ENCODE measurements around the gene ACSL3.
"Not testable (repeated sequence)": the region's sequence is repeated elsewhere in the genome, so short reads cannot be mapped to it uniquely, and the experiment has no call there.

The ACSL3 gene

DNA sequence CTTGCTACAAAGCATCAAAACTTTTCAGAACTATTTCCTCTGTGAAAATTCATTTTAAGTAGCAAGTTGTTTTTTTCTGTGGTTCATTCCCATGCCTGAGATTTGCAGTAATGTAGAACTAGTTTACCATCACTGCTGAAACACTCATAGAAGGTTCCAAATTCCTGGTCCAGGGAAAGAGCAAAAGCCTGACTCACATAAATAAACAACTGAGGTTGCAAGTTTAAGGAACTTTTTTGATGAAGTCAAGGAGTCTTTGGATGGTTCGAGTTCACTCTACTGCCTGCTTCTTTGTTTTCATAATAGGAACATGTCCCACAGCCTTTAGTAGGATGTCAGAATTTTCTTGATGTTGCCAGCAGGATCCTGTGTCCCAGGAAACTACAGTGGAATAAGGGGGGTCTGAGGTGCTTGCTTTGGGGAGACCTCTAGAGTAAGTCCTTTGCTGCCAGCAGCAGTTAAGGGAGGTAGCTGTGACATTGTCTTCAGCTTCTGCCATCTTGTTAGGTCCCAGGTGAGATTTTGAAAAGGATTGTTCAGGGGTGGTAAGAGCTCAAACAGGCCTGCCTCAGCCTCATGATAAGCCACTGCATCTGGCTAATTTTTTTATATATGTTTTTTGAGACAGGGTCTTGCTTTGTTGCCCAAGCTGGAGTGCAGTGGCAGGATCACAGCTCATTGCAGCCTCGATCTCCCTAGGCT is 43.9 kb downstream of the ACSL3 start:
- Mint-ChIP-seq H3K27me3 (no peaks in the 10 kb centered on the region), H3K9me3 (no peaks in the 10 kb centered on the region), H3K4me3 (no peak overlapping the region), H3K27ac (no peak overlapping the region), H3K4me1 (ENCODE audit: low read depth) (peaks cover 33% of the 10 kb centered on the region), H3K36me3 (ENCODE audit: low read depth) (peaks cover 52% of the 10 kb centered on the region)
- no peak for DNase-seq

DNA sequence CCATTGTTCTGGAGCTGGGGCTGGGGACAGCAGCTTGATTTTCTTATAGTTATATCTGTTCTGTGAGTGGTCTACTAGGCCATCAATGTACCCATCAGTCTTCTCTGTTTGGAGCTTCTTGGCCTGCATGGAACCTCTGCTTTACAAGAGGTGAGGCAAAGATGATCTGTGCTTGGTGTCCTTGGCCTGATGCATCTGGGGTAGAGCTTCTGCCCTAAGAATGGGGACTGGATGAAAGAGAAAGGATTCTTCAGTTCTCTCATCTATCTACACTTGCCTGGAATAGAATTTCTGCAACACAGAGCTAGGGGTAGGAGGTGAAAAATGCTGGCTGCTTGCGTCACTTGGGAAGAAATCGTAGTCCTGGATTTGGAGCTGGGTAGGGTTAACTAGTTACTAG is 46.2 kb downstream of the ACSL3 start:
- DNase-seq, result no peak
- Mint-ChIP-seq H3K27ac (peak overlapping the region; percentile 38), H3K4me1 (ENCODE audit: low read depth) (peaks cover 35% of the 10 kb centered on the region), H3K9me3 (no peaks in the 10 kb centered on the region), H3K4me3 (no peak overlapping the region), H3K36me3 (ENCODE audit: low read depth) (peaks cover 68% of the 10 kb centered on the region), H3K27me3 (no peaks in the 10 kb centered on the region)

DNA sequence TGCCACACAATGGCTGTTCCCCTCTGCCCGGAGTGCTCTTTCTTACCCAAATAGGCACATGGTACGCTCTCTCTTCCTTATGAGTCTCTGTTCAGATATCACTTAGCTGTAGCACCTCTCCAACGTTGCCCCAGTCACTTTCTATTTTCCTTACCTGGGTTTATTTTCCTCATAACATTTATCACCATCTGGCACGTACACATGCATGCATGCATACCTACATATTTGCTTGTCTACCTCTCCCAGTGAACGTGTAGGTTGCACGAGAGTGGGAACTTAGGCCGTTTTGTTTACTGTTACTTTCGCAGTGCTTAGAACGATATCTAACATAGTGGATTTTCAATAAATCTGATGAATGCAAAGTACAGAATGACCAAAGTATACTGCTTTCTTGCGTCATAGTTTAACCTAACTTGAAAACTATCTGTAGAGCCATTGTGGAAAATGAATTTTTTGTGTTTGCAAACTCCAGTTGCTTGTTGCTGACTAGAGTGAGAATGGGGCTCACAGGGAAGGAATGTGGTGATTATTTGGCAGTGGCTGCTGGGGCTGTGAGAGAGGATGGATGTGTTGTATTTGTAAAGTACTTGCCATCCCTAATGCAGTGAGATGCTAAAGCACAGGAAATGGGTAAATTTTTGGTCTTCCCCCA is 47.1 kb downstream of the ACSL3 start:
- Mint-ChIP-seq H3K27me3 (no peaks in the 10 kb centered on the region), H3K4me3 (no peak overlapping the region), H3K9me3 (no peaks in the 10 kb centered on the region), H3K36me3 (ENCODE audit: low read depth) (peaks cover 69% of the 10 kb centered on the region), H3K4me1 (ENCODE audit: low read depth) (peaks cover 41% of the 10 kb centered on the region), H3K27ac (no peak overlapping the region)
- DNase-seq, result no peak

DNA sequence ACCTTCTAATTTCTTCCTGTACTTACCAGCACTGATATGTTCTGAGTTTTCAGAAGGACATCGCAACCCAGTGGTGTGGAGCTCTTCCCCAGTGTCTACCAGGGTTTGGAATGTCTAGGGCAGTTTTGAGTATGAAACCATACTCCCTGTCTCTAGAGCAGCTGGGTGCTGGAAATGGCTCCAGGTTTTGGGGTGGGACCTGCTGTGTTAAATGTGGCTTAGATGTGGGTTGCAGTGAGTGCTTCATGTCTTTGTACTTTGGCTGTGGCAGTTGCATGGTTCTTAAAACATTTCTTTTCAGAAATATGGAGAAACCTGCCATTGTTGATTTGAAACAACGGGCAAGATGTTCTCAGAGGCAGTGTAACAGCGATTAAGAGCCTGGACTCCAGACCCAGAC is 48.5 kb downstream of the ACSL3 start:
- peaks cover 44% of the 10 kb centered on the region for H3K4me1 Mint-ChIP-seq (ENCODE audit: low read depth)
- H3K27ac Mint-ChIP-seq, result no peak overlapping the region
- H3K9me3 Mint-ChIP-seq, result no peaks in the 10 kb centered on the region
- H3K4me3 Mint-ChIP-seq, result no peak overlapping the region
- H3K36me3 Mint-ChIP-seq (ENCODE audit: low read depth), result peaks cover 66% of the 10 kb centered on the region
- no peaks in the 10 kb centered on the region for H3K27me3 Mint-ChIP-seq
- no peak for DNase-seq

DNA sequence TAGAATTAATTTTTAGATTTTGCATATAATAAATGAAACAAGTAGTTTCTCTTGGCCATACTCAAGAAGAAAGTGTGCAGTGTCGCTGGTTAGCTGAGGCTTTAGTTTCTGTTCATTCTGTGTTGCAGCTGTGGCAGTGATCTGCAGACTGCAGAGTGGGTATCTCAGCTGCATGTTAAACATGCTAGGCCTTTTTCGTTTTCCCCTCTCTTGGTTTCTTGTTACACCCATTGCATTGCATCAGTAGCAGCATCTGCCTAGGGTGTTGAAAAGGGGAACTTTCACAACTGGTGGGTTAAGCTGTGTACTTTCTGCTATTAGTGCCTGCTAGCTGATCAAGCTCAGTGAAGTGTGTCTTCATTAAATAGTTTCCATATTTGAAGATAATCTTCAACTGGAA is 51.3 kb downstream of the ACSL3 start:
- Mint-ChIP-seq H3K9me3 (no peaks in the 10 kb centered on the region), H3K36me3 (ENCODE audit: low read depth) (peaks cover 55% of the 10 kb centered on the region), H3K27ac (no peak overlapping the region), H3K27me3 (no peaks in the 10 kb centered on the region), H3K4me1 (ENCODE audit: low read depth) (peaks cover 38% of the 10 kb centered on the region), H3K4me3 (no peak overlapping the region)
- DNase-seq, result no peak

DNA sequence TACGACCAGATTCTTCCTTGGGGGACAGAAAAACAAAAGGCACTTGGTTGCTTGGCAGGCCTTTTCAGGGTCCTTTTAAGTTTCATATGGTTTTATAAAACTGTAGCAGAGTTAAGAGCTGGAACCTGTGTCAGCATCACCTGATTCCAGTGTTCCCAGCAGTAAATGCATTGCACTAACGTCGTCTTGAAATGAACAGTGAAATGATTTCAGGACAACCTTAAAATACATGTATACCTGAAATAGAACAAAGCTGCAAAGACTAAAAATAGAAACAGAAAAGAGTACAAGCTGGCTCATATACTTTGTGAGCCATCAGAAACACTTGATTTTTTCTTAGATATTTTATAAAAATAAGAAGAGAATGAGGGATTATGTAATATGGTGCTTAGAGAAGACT is 51.9 kb downstream of the ACSL3 start:
- Mint-ChIP-seq H3K4me1 (ENCODE audit: low read depth) (peaks cover 33% of the 10 kb centered on the region), H3K27me3 (no peaks in the 10 kb centered on the region), H3K36me3 (ENCODE audit: low read depth) (peaks cover 59% of the 10 kb centered on the region), H3K9me3 (no peaks in the 10 kb centered on the region), H3K4me3 (no peak overlapping the region), H3K27ac (no peak overlapping the region)
- DNase-seq, result no peak

DNA sequence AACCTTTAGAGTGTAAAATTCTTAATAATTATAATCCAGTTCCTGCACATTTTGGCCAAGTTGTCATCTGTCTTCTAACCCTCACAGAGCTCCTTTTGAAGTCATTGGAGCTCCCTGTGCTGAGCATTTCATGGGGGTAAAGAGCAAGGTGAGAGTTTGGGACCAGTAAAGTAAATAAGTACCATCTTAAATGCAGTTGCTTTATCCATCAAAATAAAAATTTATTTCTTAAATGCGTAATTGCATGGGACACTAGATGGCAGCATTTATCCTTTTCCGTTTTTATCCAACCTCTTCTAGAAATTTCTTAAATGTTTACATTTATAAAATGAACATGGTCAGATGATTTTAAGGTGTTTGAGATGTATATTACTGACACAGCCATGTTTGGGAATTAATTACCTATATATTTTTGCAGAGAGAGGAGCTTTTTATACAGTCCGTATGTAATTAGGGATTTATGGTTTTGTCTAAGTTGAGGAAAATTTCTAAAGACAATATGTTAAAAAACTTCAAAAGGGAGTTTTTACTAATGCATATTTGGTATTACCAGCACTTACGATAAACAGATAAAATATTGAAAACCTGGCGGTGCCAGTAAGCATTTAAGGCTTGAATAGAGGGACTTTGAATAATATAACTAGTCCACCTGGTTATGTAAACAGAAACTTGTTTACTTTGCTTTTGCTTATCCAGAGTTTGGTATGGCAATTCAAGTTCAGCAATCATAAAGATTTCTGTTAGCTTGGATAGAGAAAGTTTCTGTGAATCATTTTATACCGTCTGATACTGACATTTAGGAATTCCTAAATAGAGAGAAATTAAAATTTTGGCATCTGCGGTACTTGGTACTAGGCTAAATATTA is 54.5 kb downstream of the ACSL3 start:
- no peak for DNase-seq
- no peaks in the 10 kb centered on the region for H3K27me3 Mint-ChIP-seq
- peaks cover 50% of the 10 kb centered on the region for H3K36me3 Mint-ChIP-seq (ENCODE audit: low read depth)

DNA sequence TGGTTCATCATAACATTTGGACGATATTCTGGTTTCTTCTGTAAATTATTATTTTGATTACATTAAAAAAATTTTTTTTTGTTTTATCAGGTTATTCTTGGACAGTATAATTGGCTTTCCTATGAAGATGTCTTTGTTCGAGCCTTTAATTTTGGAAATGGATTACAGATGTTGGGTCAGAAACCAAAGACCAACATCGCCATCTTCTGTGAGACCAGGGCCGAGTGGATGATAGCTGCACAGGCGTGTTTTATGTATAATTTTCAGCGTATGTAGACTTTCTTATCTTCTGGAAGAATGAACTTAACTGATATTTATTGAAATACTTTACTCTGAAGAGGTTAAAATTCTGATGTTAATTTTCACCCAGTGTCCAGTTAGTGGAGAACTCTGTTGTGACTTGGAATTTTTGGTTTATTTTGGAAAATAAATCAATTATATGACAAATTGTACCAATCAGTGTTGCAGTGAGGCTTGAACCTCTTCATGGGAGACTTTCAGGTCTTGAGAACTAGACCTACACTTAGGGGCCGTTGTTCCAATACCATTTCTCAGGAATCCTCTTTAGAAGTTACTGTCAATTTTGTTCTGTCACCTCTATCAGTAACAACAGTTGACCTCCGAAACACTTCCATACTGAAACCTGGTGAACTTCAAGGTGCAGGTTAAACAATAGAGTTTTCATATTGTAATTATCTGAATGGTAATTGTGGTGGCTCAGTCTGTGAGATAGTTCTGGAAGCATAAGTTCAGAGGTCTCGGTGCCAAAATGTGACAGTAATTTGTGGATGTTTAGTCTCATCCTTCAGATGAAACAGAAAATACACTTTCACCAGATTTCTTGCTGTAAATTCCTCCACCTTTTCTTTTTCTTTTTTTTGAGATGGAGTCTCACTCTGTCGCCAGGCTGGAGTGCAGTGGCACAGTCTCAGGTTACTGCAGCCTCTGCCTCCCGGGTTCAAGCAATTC is 55.7 kb downstream of the ACSL3 start:
- DNase-seq, result no peak
- Mint-ChIP-seq H3K9me3 (no peaks in the 10 kb centered on the region), H3K4me3 (no peak overlapping the region), H3K4me1 (ENCODE audit: low read depth) (peaks cover 16% of the 10 kb centered on the region), H3K27ac (no peak overlapping the region), H3K36me3 (ENCODE audit: low read depth) (peaks cover 48% of the 10 kb centered on the region), H3K27me3 (no peaks in the 10 kb centered on the region)

More for the DNA sequence above, 54.5 kb downstream of the ACSL3 start:
- Mint-ChIP-seq H3K4me3 (no peak overlapping the region), H3K9me3 (no peaks in the 10 kb centered on the region), H3K4me1 (ENCODE audit: low read depth) (peaks cover 21% of the 10 kb centered on the region), H3K27ac (no peak overlapping the region)

DNA sequence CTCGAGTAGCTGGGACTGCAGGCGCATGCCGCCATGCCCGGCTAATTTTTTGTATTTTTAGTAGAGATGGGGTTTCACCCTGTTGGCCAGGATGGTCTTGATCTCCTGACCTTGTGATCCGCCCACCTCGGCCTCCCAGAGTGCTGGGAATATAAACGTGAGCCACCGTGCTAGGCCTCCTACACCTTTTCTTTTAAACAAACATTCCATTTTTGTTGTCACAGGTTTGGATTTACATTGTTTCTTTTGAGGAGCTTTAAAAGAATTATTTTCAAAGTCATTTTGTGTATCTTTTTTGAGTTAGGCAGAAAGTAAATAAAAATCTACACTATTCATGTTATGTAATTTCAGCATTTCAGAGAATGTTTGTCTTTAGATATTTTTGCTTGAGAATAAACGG is 56.4 kb downstream of the ACSL3 start:
- H3K4me3 Mint-ChIP-seq; H3K4me1 Mint-ChIP-seq (ENCODE audit: low read depth); H3K27me3 Mint-ChIP-seq; DNase-seq; H3K9me3 Mint-ChIP-seq; H3K27ac Mint-ChIP-seq: not testable (repeated sequence)
- H3K36me3 Mint-ChIP-seq (ENCODE audit: low read depth), result peaks cover 47% of the 10 kb centered on the region

DNA sequence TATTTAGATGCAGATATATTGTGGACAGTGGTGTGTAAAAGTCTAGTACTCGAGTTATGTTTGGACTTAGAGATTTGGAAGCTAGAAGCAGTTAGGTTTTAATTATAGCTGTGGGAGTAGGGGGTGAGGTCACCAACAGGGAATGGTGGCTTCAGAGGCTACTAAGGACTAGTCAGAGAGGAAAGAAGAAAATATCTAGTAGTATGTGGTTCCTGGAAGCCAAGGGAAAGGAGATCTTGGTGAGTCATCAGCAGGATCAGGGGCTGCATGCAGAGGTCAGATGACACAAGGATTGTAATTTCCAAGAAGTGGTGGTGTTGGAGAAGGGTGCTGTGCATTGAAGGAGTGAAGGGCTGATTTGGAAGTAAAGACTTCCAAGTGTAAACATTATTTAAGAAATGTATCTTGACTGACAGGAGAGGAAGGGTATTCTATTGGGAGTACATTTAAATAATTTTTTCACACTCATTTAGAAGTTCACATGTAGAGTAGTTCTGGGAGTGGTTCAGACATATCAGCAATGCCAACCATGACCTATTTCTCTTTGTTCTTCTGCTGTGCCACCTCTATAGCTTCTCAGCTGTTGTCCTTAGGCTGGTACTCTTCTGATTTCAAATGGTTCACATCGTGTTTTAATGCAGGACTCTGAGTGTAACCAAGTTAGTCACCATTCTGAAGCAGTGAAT is 59.1 kb downstream of the ACSL3 start:
- peaks cover 71% of the 10 kb centered on the region for H3K36me3 Mint-ChIP-seq (ENCODE audit: low read depth)
- H3K27me3 Mint-ChIP-seq, result no peaks in the 10 kb centered on the region
- no peaks in the 10 kb centered on the region for H3K4me1 Mint-ChIP-seq (ENCODE audit: low read depth)
- no peak for DNase-seq
- no peak overlapping the region for H3K4me3 Mint-ChIP-seq
- H3K27ac Mint-ChIP-seq, result peak overlapping the region; percentile 28
- H3K9me3 Mint-ChIP-seq, result no peaks in the 10 kb centered on the region

DNA sequence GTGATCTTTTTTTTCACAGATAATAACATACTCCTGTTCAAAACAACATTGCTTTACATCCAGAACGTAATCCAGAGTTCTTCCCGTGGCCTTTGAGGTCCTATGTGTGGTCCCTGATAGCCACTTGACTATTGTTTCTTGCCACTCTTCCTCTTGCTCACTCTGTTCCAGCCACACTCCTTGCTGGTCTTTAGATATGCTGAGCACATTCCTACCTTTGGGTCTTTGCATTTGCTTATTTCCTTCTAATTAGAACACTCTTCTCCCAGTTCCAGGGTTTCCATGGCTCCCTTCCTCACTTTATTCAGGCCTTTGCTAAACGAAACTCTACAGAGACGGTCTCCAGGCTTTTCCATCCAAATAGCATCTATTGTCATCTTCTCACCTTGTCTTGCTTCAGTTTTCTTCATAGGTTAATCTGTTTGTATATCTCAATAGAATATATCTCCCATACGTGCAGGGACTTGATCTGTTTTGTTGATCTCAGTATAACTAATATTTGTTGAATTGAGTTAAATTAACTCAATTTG is 59.9 kb downstream of the ACSL3 start:
- Mint-ChIP-seq H3K4me1 (ENCODE audit: low read depth) (no peaks in the 10 kb centered on the region), H3K4me3 (no peak overlapping the region), H3K27me3 (no peaks in the 10 kb centered on the region), H3K27ac (peak overlapping the region; percentile 8), H3K36me3 (ENCODE audit: low read depth) (peaks cover 75% of the 10 kb centered on the region), H3K9me3 (no peaks in the 10 kb centered on the region)
- no peak for DNase-seq

DNA sequence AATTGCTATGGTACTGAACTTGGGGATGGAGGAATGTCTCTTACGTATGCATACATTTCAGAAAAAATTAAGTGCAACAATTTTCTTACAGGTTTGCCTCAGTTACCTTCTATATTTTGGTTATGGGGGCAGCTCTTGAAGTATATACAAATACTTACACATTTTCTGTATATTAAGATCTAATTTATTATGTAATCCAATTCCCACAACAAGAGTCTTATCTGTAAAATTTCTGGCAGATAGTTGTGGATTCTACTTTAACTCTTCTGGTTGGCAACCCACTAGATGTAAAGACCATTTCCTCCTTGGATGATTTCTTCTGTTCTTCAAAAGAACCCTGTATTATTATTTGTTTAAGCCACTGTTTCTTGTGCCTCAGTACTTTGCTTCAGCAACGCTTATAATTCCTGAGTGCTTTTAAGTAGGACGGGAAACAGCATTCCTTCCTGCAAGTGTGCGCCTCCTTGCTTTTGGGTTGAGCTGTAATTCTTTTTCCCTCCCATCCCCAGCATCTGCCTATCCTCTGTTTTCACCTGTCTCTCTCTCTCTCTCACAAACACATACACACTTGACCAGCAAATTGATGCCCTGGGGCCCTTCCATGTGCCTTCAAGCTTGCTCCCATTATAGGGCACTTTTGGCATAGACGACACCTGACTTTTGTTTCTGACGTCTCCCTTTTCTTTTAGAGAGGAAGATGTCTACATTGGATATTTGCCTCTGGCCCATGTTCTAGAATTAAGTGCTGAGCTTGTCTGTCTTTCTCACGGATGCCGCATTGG is 61.4 kb downstream of the ACSL3 start:
- DNase-seq, result no peak
- Mint-ChIP-seq H3K36me3 (ENCODE audit: low read depth) (peaks cover 76% of the 10 kb centered on the region), H3K9me3 (no peaks in the 10 kb centered on the region)

DNA sequence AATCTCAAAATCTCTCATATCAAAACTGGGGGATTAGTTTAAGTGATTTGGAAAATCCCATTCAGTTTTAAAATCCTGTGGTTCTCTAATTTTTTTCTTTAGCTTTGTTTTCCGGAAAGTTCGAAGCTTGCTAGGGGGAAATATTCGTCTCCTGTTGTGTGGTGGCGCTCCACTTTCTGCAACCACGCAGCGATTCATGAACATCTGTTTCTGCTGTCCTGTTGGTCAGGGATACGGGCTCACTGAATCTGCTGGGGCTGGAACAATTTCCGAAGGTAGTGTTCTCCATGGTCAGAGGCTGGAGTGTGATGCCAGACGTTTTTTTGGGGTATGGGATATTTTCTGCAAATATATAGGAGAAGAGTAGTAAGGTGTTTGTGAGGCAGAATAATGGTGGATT is 66.1 kb downstream of the ACSL3 start:
- peaks cover 76% of the 10 kb centered on the region for H3K36me3 Mint-ChIP-seq (ENCODE audit: low read depth)
- no peak overlapping the region for H3K4me3 Mint-ChIP-seq
- H3K27me3 Mint-ChIP-seq, result no peaks in the 10 kb centered on the region
- H3K4me1 Mint-ChIP-seq (ENCODE audit: low read depth), result no peaks in the 10 kb centered on the region
- H3K27ac Mint-ChIP-seq, result no peak overlapping the region
- H3K9me3 Mint-ChIP-seq, result no peaks in the 10 kb centered on the region
- no peak for DNase-seq

More for the DNA sequence above, 61.4 kb downstream of the ACSL3 start:
- Mint-ChIP-seq H3K4me1 (ENCODE audit: low read depth) (no peaks in the 10 kb centered on the region), H3K27ac (no peak overlapping the region), H3K27me3 (no peaks in the 10 kb centered on the region), H3K4me3 (no peak overlapping the region)

All from activated T-cell treated with anti-CD3 and anti-CD28 coated beads, Interleukin-2, amount 50 U/mL, for 24 hours (primary cell).